Astrocyte of the spinal cord (primary cell): ENCODE measurements around the gene NCAM2.

Experiments used
- DNase-seq: peaks from one replicate; pipeline ENCODE4 v3.0.0; 2011; ENCODE audit warnings: low read depth, low spot score
- H3K4me3 ChIP-seq: 2 replicates; pipeline ENCODE4 v1.5.1; 2011; ENCODE audit warnings: low read depth, mild to moderate bottlenecking, low read length, moderate library complexity
- in situ Hi-C: cut with HindIII; loops from 2 replicates; pipeline ENCODE4 v1.10.0; 2017; ENCODE audit warnings: low sequenced_read_pairs
- TF ChIP-seq, protein P1 (sequence below): IDR thresholded peaks from 2 replicates; pipeline ENCODE4 v1.5.1; 2012; ENCODE audit warnings: low read depth, mild to moderate bottlenecking, low read length, inconsistent platforms

Gene NCAM2

DNA sequence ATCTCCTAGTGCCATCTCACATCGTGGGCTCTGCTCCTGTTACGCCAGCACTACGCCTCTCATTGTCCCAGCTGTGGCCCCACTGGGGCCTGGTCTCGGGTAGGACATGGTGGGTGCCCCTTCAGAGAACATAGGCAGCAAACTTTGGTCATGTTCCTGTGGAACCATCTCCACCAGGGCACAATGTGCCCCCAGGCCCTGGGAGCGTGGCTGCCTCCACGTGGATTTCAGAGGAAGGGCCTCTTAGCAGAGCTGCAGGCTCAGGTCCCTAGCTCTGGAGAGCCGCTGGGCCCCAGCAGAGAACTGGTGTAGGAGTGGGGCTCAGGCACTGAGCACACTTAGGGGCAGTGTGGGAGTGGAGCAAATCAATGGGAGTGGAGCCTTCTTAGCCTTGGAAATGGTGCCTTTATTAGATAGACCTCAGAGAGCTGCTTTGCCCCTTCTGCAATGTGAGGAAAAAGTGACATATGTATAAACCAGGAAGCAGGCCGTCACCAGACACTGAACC lies 460.0 kb downstream of the NCAM2 start:
- DNase-seq = no peak
- in situ Hi-C loops = no loop called here
- H3K4me3 ChIP-seq = no peak overlapping the region
- TF ChIP-seq, protein P1, sequence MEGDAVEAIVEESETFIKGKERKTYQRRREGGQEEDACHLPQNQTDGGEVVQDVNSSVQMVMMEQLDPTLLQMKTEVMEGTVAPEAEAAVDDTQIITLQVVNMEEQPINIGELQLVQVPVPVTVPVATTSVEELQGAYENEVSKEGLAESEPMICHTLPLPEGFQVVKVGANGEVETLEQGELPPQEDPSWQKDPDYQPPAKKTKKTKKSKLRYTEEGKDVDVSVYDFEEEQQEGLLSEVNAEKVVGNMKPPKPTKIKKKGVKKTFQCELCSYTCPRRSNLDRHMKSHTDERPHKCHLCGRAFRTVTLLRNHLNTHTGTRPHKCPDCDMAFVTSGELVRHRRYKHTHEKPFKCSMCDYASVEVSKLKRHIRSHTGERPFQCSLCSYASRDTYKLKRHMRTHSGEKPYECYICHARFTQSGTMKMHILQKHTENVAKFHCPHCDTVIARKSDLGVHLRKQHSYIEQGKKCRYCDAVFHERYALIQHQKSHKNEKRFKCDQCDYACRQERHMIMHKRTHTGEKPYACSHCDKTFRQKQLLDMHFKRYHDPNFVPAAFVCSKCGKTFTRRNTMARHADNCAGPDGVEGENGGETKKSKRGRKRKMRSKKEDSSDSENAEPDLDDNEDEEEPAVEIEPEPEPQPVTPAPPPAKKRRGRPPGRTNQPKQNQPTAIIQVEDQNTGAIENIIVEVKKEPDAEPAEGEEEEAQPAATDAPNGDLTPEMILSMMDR = no peak

DNA sequence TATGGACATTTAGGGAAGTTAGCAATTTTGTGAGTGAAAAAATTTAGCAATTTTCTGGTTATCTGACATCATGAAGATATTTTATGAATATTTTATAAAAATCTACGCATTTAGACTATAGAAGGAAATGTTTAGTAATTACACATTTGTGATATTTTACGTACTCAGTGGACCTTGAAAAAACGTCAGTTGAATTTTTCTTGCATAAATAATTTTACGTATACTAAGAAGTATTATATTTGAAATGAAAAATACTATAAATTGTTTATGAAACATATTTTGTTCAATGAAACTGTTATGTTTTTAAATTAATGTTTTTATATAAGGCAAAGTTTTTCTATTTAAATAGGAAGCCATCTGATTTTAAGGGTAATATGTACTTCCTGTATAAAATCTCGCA lies 462.8 kb downstream of the NCAM2 start:
- DNase-seq = no peak
- TF ChIP-seq, protein P1 = no peak

DNA sequence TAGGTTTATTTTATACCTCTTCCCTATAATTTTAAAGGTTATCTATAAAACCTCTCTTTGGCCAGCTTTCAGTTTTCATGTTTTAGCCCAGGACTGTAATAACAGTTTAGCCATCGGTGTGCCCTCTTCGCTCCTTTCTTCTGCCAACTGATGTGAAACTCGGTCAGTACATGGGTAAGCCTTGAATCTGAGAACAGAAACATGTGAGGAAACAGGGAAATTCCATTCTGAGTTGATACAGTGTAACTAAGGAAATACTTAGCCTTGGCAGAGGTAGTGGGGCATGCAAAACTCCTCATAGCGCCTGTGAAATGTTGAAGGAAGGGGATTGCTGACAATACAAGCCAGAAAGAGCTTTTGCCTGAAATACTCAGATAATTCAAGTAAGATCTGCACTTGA lies 465.2 kb downstream of the NCAM2 start:
- DNase-seq = no peak
- in situ Hi-C loops = no loop called here
- TF ChIP-seq, protein P1 = no peak

More for the DNA sequence above, 462.8 kb downstream of the NCAM2 start:
- H3K4me3 ChIP-seq = no peak overlapping the region
- in situ Hi-C loops = no loop called here

DNA sequence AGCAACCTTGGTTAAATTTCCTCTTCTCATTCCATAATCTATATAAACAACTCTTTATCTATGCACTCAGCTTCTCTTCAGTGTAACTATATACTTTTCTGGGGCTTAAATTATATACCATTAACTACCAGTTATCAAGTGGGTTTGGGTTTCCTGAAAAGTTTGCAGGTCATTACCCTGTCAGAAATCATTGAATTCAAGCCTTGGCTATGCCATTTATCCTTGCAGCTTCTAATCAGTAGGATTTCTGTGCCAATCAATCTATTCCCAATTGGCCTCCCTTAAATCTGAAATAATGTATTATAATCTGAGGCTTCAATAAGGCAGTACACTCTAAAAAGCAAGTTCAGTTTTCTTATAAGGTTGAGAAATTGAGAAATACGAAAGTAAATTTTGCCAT lies 466.5 kb downstream of the NCAM2 start:
- no peak for DNase-seq
- TF ChIP-seq, protein P1 = no peak
- in situ Hi-C loops = no loop called here
- no peak overlapping the region for H3K4me3 ChIP-seq

More for the DNA sequence above, 465.2 kb downstream of the NCAM2 start:
- no peak overlapping the region for H3K4me3 ChIP-seq

DNA sequence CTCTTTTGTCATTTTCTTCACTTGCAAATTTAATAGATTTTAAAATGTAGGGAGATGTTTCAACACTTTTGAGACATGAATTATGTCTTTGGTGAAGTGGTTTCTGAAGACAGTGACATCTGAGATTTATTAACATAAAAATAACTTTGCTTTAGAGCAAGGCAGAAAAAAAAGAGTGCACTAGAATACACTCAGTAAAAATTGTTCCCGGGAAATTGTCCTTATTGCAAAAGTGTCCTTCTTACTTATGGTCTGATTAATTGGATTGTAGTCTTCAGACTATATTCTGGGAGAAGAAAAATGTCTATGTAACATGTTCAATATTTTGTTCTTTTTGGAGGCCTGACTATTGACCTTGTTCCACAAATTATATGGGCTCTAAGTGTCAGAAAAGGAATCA lies 468.5 kb downstream of the NCAM2 start:
- no peak for DNase-seq
- TF ChIP-seq, protein P1 = no peak
- no peak overlapping the region for H3K4me3 ChIP-seq
- in situ Hi-C loops = no loop called here

DNA sequence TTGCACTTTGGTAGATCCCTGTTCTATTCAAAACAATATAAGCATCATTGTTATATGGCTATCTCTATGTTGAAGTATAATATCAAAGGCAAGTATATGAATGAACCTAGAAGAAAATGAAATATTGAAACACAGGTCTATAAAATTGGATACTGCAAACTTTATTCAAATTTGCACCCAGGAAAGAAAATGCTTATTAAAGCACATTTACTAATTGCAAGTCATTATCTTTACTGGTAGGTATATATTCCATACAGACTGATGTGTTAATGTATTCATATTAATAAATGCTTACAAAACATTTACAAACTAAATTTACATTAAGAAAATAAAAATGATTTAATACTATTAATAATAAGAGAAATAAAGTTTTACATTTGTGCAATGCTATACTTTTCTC lies 469.8 kb downstream of the NCAM2 start:
- TF ChIP-seq, protein P1 = no peak
- DNase-seq = no peak
- in situ Hi-C loops = no loop called here
- H3K4me3 ChIP-seq = no peak overlapping the region

DNA sequence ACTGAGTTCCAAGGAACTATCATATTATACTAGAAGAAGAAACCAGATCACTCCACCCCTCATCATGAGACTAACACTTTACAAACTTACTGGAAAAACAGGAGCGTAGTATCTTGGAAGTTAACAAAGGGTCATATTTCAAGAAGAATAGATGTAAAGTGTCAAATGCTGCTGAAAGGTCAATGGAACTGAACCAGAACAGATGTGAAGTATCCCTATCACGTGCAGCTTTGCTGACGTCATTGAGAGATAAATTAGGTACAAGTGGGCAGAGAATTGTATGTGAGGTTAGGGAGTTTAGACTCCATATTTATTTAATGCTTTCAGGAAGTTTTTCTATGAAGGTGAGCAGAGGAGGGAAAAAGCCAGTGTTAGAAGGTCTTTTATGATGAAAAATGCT lies 483.0 kb downstream of the NCAM2 start:
- in situ Hi-C loops = no loop called here
- no peak overlapping the region for H3K4me3 ChIP-seq
- TF ChIP-seq, protein P1 = no peak
- DNase-seq = no peak
